ENCODE results near the gene WDR90. TPM values are rescaled to one million over a fixed set of nuclear protein-coding genes. Genes with fewer than 3 reads are reported as not detected.
A peak's percentile ranks its signal among the peaks of the same experiment; 100 is the strongest.

The WDR90 gene
- total and polyA plus RNA-seq, 2 experiments from 2014 or later, result 8.2 to 16.5 TPM

GRCh38 chr16:679814-680624 is 30.9 kb downstream of the WDR90 start, which contains the start of gene STUB1:
Gene STUB1 (plus strand): TSS chr16:680410. CDS start chr16:680526, 116 bp downstream.
- H3F3A ChIP-seq (ENCODE audit: insufficient read depth), result peaks cover 15% of the 10 kb centered on the region; the same call in 1 of the 2 replicates
- peaks cover 15% of the 10 kb centered on the region for H3K4me1 ChIP-seq (ENCODE audit: insufficient read depth)
- no peak for TF ChIP-seq EZH2phosphoT487 (IDR thresholded peaks at IDR 0.05; ENCODE audit: insufficient read depth, low read depth)
- TF ChIP-seq EZH2 (IDR thresholded peaks at IDR 0.05; ENCODE audit: insufficient read depth, poor library complexity, severe bottlenecking), result no peak
- H2AFZ ChIP-seq, result peak within 1 kb of the TSS; percentile 84
- peak within 1 kb of the TSS; percentile 63 for H3K27ac ChIP-seq
- H3K9me2 ChIP-seq (ENCODE audit: insufficient read depth), result no peaks in the 10 kb centered on the region
- WGBS, 2 experiments (ENCODE audit: low coverage in 1 of 2, low lambda C conversion rate in 2 of 2, missing lambda C conversion rate in 2 of 2), result 2 to 3% methylated on average over 36 to 59 of the region's 91 CpGs
- H3K4me2 ChIP-seq (ENCODE audit: unreplicated experiment), result peak within 1 kb of the TSS; percentile 94
- DNase-seq, result peak; percentile 93
- in situ Hi-C loops (cut with MboI), result no loop called here
- H3K36me3 ChIP-seq (ENCODE audit: low read depth), result peaks cover 11% of the 10 kb centered on the region; the same call in 1 of the 2 replicates
- H3K79me2 ChIP-seq (ENCODE audit: insufficient read depth), result peaks cover 32% of the 10 kb centered on the region
- H3K27me3 ChIP-seq (replicated peaks; ENCODE audit: insufficient read depth), result no peaks in the 10 kb centered on the region
- H3K9me3 ChIP-seq (ENCODE audit: low read depth), result no peaks in the 10 kb centered on the region
- H4K20me1 ChIP-seq (ENCODE audit: insufficient read depth), result no peaks in the 10 kb centered on the region
- H3K4me3 ChIP-seq, result peak within 1 kb of the TSS; percentile 77
- H3K9ac ChIP-seq, result peak within 1 kb of the TSS; percentile 85

- H3K79me2 ChIP-seq (ENCODE audit: insufficient read depth), result peaks cover 34% of the 10 kb centered on the region
- no peak for DNase-seq
- no peaks in the 10 kb centered on the region for H4K20me1 ChIP-seq (ENCODE audit: insufficient read depth)
- peak overlapping the region; percentile 77 for H3K4me3 ChIP-seq
- peak overlapping the region; percentile 63 for H3K27ac ChIP-seq
- H3K9me2 ChIP-seq (ENCODE audit: insufficient read depth), result no peaks in the 10 kb centered on the region
- peak overlapping the region; percentile 85 for H3K9ac ChIP-seq
- no peaks in the 10 kb centered on the region for H3K27me3 ChIP-seq (replicated peaks; ENCODE audit: insufficient read depth)
- peak overlapping the region; percentile 94 for H3K4me2 ChIP-seq (ENCODE audit: unreplicated experiment)
- H3K4me1 ChIP-seq (ENCODE audit: insufficient read depth), result peaks cover 15% of the 10 kb centered on the region
- H3K36me3 ChIP-seq (ENCODE audit: low read depth), result peaks cover 11% of the 10 kb centered on the region; the same call in 1 of the 2 replicates
- TF ChIP-seq EZH2phosphoT487 (IDR thresholded peaks at IDR 0.05; ENCODE audit: insufficient read depth, low read depth) (no peak), EZH2 (IDR thresholded peaks at IDR 0.05; ENCODE audit: insufficient read depth, poor library complexity, severe bottlenecking) (no peak)
- 0 out of 2 replicates have a peak overlapping the region, but pooled peaks have one; percentile 62 for H2AFZ ChIP-seq
- WGBS, 2 experiments (ENCODE audit: low coverage in 1 of 2, low lambda C conversion rate in 2 of 2, missing lambda C conversion rate in 2 of 2), result 0 to 1% methylated on average over 29 to 32 of the region's 38 CpGs
- H3K9me3 ChIP-seq (ENCODE audit: low read depth), result no peaks in the 10 kb centered on the region
- in situ Hi-C loops (cut with MboI), result no loop called here
- peaks cover 15% of the 10 kb centered on the region; the same call in 1 of the 2 replicates for H3F3A ChIP-seq (ENCODE audit: insufficient read depth)
Observed at GRCh38 chr16:680625-680945, 31.4 kb downstream of the WDR90 start.

GRCh38 chr16:680967-681745 is 32.0 kb downstream of the WDR90 start:
- Histone ChIP-seq H3K4me2 (ENCODE audit: unreplicated experiment) (peak overlapping the region; percentile 94), H2AFZ (no peak overlapping the region), H3F3A (ENCODE audit: insufficient read depth) (peaks cover 15% of the 10 kb centered on the region; the same call in 1 of the 2 replicates), H3K36me3 (ENCODE audit: low read depth) (peaks cover 11% of the 10 kb centered on the region; the same call in 1 of the 2 replicates), H3K9me3 (ENCODE audit: low read depth) (no peaks in the 10 kb centered on the region), H3K27me3 (replicated peaks; ENCODE audit: insufficient read depth) (no peaks in the 10 kb centered on the region), H3K9me2 (ENCODE audit: insufficient read depth) (no peaks in the 10 kb centered on the region), H3K79me2 (ENCODE audit: insufficient read depth) (peaks cover 40% of the 10 kb centered on the region), H3K9ac (peak overlapping the region; percentile 85), H3K4me1 (ENCODE audit: insufficient read depth) (peaks cover 15% of the 10 kb centered on the region), H3K27ac (peak overlapping the region; percentile 63), H3K4me3 (peak overlapping the region; percentile 77), H4K20me1 (ENCODE audit: insufficient read depth) (no peaks in the 10 kb centered on the region)
- WGBS, 2 experiments (ENCODE audit: low coverage in 1 of 2, low lambda C conversion rate in 2 of 2, missing lambda C conversion rate in 2 of 2), result 42 to 44% methylated on average over 43 to 44 of the region's 44 CpGs
- in situ Hi-C loops (cut with MboI), result no loop called here
- TF ChIP-seq EZH2phosphoT487 (IDR thresholded peaks at IDR 0.05; ENCODE audit: insufficient read depth, low read depth) (no peak), EZH2 (IDR thresholded peaks at IDR 0.05; ENCODE audit: insufficient read depth, poor library complexity, severe bottlenecking) (no peak)
- DNase-seq, result peak; percentile 88

- peak overlapping the region; percentile 85 for H3K9ac ChIP-seq
- peaks cover 15% of the 10 kb centered on the region for H3K4me1 ChIP-seq (ENCODE audit: insufficient read depth)
- DNase-seq, result no peak
- 68 to 74% methylated on average over 28 of the region's 28 CpGs for WGBS, 2 experiments (ENCODE audit: low coverage in 1 of 2, low lambda C conversion rate in 2 of 2, missing lambda C conversion rate in 2 of 2)
- no peak overlapping the region for H2AFZ ChIP-seq
- peak overlapping the region; percentile 63; the same call in 1 of the 2 replicates for H3K27ac ChIP-seq
- TF ChIP-seq EZH2phosphoT487 (IDR thresholded peaks at IDR 0.05; ENCODE audit: insufficient read depth, low read depth) (no peak), EZH2 (IDR thresholded peaks at IDR 0.05; ENCODE audit: insufficient read depth, poor library complexity, severe bottlenecking) (no peak)
- peaks cover 11% of the 10 kb centered on the region; the same call in 1 of the 2 replicates for H3K36me3 ChIP-seq (ENCODE audit: low read depth)
- no peaks in the 10 kb centered on the region for H3K9me2 ChIP-seq (ENCODE audit: insufficient read depth)
- peak overlapping the region; percentile 94 for H3K4me2 ChIP-seq (ENCODE audit: unreplicated experiment)
- H3F3A ChIP-seq (ENCODE audit: insufficient read depth), result peaks cover 15% of the 10 kb centered on the region; the same call in 1 of the 2 replicates
- no peaks in the 10 kb centered on the region for H3K27me3 ChIP-seq (replicated peaks; ENCODE audit: insufficient read depth)
- in situ Hi-C loops (cut with MboI), result no loop called here
- no peaks in the 10 kb centered on the region for H3K9me3 ChIP-seq (ENCODE audit: low read depth)
- H3K4me3 ChIP-seq, result peak overlapping the region; percentile 77
- peaks cover 45% of the 10 kb centered on the region for H3K79me2 ChIP-seq (ENCODE audit: insufficient read depth)
- no peaks in the 10 kb centered on the region for H4K20me1 ChIP-seq (ENCODE audit: insufficient read depth)
Observed at GRCh38 chr16:681746-682427, 32.7 kb downstream of the WDR90 start.

All from GM23248 (cell line).